SK-N-SH (cell line): ENCODE results near the gene KAT6B.

Experiments used
- CHD2 ChIP-seq: fragments of 150-350 bp; IDR thresholded peaks from 2 replicates; pipeline ENCODE4 v1.6.1; 2018; ENCODE audit warnings: low read length; ENCODE audit not compliant: partially characterized antibody
- RAD21 ChIP-seq: IDR thresholded peaks from 2 replicates; pipeline ENCODE4 v1.6.1; 2012; ENCODE audit warnings: mild to moderate bottlenecking, low read length
- SMC3 ChIP-seq: IDR thresholded peaks from 2 replicates; pipeline ENCODE4 v1.6.1; 2012; ENCODE audit warnings: low read depth, low read length, improper control_type of control experiment
- TF ChIP-seq, protein P1 (sequence below): fragments of 200-600 bp; sonication (generic); IDR thresholded peaks from 2 replicates; pipeline ENCODE4 v1.6.1; 2017; ENCODE audit warnings: antibody characterized with exemption, mild to moderate bottlenecking, moderate library complexity
- TF ChIP-seq, protein P2 (sequence below): IDR thresholded peaks from 2 replicates; pipeline ENCODE4 v1.6.1; 2012; ENCODE audit warnings: mild to moderate bottlenecking, low read depth, low read length, moderate library complexity

DNA sequence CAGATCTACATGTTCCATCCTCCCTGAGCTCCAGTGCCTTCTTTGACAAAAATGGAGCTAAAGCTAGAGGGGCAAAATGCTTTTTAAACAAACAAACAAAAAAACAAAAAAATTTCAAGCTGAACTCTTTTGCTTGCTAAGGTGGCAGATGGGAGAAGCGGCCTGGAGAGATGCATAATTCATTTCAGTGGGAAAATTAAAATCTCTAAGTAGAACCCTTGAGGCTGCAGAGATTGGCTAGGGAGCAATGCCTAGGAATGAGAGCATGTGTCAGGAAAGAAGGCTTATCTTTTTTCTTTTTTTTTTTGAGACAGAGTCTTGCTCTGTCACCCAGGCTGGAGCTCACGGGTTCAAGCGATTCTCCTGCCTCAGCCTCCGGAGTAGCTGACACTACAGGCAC lies 238.7 kb downstream of the KAT6B start:
- TF ChIP-seq SMC3 (no peak), CHD2 (no peak), RAD21 (no peak)
- TF ChIP-seq, protein P1, sequence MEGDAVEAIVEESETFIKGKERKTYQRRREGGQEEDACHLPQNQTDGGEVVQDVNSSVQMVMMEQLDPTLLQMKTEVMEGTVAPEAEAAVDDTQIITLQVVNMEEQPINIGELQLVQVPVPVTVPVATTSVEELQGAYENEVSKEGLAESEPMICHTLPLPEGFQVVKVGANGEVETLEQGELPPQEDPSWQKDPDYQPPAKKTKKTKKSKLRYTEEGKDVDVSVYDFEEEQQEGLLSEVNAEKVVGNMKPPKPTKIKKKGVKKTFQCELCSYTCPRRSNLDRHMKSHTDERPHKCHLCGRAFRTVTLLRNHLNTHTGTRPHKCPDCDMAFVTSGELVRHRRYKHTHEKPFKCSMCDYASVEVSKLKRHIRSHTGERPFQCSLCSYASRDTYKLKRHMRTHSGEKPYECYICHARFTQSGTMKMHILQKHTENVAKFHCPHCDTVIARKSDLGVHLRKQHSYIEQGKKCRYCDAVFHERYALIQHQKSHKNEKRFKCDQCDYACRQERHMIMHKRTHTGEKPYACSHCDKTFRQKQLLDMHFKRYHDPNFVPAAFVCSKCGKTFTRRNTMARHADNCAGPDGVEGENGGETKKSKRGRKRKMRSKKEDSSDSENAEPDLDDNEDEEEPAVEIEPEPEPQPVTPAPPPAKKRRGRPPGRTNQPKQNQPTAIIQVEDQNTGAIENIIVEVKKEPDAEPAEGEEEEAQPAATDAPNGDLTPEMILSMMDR = no peak
- TF ChIP-seq, protein P2, sequence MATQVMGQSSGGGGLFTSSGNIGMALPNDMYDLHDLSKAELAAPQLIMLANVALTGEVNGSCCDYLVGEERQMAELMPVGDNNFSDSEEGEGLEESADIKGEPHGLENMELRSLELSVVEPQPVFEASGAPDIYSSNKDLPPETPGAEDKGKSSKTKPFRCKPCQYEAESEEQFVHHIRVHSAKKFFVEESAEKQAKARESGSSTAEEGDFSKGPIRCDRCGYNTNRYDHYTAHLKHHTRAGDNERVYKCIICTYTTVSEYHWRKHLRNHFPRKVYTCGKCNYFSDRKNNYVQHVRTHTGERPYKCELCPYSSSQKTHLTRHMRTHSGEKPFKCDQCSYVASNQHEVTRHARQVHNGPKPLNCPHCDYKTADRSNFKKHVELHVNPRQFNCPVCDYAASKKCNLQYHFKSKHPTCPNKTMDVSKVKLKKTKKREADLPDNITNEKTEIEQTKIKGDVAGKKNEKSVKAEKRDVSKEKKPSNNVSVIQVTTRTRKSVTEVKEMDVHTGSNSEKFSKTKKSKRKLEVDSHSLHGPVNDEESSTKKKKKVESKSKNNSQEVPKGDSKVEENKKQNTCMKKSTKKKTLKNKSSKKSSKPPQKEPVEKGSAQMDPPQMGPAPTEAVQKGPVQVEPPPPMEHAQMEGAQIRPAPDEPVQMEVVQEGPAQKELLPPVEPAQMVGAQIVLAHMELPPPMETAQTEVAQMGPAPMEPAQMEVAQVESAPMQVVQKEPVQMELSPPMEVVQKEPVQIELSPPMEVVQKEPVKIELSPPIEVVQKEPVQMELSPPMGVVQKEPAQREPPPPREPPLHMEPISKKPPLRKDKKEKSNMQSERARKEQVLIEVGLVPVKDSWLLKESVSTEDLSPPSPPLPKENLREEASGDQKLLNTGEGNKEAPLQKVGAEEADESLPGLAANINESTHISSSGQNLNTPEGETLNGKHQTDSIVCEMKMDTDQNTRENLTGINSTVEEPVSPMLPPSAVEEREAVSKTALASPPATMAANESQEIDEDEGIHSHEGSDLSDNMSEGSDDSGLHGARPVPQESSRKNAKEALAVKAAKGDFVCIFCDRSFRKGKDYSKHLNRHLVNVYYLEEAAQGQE = no peak
